NAMALWA (cell line): ENCODE measurements around the gene EIF5.
A peak's percentile ranks its signal among the peaks of the same experiment; 100 is the strongest.

Experiments used
- DNase-seq: peaks from one replicate; pipeline ENCODE4 v3.0.0-alpha.2; 2015; ENCODE audit warnings: low spot score

The EIF5 gene

DNA sequence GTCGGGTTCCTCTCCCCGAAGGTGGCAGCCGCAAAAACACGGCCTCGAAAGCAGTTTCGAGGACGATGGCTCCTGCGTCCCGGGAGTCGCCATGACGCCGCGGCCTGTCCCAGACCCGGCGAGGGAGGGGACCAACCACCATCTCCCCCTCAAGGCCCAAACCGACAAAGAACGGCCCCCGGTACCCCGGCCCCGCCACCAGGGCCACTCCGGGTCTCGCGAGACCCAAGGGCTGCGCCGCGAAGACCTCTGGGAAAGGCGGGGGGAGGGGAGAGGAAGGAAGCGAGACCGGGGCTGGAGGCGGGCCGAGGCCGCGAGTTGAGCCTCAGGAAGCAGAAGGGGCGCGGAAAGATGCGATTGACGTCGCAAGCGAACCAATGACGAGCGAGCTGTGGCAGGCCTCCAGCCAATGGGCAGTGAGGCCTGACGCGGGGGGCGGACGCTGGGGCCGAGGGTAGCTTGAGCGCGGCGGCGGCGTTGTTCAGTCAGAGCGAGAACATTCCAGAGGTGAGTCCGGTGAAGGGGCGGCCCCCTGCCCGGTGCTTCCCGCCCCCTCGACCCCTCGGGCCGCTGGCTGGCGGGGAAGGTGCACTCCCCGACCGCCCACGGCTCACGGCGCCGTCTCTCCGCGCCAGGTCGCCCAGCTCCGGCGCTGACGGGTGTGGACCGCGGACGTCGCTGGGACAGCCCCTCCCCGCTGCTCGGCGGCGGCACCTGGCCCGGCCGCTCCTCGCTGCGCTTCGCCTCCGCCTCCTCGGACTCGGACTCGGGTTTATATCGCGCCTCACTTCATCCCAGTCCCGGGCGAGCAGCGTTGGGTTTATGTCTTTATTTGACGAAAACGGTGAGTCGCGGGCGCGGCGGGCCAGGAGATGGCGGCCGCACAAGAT lies at the start of gene EIF5:
Gene EIF5 (plus strand): TSS at position 484 of the 890 bp plus-strand sequence. CDS start 1,624 bp downstream, outside the sequence.
- DNase-seq = peak; percentile 98

DNA sequence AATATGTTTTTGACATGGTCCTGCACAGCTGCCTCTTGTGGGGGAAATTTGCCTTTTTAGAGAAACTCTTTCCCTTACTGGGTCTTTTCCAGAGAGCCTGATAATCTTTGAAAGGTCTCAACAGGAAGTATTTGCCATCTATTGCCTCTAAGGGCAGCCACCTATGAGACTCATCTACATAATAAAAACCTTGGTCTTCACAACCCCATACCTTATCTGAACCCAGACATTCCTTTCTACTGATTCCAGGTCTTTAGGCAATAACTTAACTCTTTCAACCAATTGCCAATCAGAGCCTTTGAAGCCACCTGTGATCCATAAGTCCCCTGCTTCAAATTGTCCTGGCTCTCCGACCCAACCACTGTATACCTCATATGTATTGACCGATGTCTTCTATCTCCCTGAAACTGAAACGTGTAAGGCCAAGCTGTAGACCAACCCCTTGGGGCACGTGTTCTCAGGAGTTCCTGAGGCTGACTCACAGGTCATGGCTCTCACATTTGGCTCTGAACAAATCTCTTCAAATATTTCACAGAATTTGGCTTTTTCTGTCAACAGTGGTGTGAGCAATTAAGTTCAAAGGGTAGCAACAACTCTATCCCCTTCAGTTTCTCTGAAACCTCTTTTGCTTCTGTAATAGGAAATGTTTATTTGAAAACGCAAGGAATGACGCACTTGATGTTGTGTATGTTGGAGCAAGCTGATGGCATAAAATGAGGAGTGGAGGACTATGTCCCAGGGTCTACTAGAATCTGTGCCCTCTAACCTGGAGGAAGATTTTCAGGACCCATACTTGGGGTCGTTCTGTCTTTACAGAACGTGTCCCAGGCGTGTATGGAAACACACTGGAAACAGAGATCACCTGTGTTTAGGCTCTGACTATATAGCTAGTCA lies 49.2 kb upstream of the EIF5 start:
- DNase-seq = no peak

DNA sequence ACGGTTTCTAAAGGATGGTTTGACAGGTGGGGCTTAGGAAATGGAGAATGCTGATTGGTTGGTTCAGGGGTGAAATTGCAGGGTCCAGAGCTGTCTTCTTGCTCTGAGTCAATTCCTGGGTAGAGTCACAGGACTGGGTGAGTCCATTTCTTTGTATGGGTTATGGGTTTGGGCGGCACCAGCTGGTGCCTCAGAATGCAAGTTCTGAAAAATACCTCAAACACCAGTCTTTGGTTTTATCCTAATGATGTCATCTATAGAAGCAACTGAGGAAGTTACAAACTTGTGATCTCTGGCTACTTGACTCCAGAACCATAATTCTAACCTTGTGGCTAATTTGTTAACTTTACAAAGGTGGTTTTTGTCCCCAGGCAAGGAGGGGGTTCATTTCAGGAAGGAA lies 47.6 kb upstream of the EIF5 start:
- DNase-seq = no peak

DNA sequence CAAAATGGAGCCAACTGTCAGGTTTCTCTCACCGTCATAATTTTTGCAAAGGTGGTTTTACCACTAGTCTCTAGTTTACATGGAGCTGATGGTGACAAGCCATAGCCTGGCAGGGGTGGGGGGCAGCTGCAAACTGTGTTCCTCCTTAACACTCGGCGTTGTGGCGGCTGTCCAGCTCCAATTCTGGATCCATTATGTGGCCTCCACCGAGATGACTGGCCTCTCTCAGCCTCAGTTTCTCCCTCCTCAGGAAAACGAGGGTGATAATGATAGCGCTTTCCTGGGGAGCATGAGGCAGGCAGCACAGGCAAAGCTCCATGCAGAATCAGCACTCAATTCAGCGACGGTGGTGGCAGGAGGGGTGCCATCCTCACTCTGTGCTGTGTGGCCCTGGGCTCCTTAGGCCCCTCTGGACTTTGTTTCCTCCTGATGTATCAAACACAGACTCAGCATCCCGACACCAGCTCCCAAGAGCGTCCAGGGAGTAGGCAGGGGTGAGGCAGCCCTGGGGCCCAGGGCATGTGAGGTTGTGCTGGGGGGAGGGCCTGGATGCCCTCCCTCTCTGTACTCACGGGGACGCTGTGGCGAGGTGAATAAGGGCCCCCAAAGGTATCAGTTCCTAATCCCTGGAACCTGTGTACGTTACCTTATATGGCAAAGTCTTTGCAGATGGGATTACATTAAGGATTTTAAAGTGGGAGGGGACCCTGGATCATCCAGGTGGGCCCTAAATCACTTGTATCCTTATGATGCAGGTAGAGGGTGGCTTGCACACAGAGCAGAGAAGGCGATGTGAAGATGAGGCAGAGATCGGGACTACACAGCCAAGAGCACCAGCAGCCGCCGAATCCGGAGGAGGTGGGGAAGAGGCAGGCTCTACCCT lies 46.8 kb upstream of the EIF5 start:
- DNase-seq = no peak

DNA sequence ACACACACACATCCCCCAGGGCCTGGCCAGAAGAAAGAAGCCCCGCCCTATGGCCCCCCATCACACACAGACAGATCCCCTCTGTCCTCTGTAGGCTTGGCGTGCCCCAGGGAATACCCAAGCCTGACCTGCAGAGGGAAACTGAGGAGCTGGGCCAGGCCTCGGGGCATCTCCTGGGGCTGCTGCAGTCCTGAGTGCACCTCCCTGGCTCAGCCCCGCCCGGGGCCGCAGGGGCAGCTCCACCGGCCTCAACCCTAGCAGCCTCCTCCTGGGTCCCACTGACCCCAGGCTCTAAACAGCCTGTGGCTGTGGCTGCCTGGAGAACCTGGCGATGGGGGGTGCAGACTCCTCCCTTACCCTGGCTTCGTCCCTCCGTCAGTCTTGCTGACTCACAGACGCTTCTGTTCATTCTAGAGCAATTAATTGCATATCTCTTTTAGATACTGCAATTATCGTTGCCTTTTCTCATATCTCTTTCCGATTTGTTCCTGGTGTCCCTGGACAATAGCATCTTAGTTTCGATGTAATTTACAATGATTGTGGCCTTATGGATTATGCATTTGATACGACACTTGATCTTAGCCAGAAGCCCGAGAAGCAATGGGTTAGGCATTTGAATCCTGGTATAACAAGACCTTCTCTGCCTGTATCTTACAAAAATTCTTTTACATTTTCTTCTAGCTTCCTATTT lies 45.8 kb upstream of the EIF5 start:
- DNase-seq = no peak

DNA sequence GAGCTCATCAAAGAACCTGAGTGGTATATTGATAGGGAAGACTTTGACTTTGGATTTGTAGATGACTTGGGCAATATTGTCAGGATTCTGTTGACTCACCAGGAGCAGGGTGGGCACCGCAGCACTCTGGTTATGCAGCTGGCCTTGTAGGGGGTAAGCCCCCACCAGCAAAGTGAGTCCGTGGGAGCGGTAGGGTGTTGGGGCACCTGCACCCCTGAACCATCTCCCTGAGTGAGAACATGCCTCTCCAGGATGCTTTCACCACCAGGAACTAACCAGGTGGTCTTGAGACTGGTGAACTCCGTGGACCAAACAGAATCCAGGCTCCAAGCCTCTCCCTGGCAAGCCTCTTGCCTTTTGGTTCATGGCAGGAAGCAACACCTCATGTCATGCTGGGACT lies 44.0 kb upstream of the EIF5 start:
- DNase-seq = no peak

DNA sequence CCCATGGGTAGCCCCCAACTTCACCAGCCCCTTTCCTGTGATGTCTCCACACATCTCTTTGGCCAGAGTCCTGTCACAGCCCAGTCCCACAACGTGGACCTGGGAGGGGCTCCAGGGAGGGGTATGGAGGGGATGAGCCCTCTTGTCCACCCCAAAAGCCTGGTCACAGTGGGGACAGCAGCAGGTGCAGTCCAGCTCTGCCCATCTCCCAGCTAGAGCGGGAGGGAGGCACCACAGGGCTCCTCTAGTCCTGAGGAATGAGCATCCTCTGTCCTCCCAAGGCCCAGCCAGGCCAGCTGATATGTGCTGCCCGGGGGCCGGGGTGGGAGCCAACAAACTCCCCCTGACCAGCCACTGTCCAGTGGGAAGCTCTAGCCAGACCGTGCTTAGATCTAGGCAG lies 43.5 kb upstream of the EIF5 start:
- DNase-seq = no peak

DNA sequence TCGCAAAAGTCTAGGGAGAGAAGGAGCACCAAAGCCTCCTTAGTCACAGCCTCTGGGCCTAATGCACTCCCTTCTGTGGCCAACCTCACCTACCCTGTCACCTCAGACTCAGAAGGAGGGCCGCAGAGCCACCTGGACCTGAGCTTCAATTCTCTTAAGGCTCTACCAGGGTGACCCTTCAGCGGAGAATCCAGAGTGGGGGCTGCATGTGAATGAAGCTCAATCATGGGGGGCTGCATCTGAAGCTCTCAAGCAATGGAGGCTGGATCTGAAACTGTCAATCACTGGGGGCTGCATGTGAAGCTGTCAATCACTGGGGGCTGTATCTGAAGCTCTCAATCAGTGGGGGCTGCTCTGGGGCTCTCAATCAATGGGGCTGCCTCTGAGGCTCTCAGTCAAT lies 43.1 kb upstream of the EIF5 start:
- DNase-seq = no peak

DNA sequence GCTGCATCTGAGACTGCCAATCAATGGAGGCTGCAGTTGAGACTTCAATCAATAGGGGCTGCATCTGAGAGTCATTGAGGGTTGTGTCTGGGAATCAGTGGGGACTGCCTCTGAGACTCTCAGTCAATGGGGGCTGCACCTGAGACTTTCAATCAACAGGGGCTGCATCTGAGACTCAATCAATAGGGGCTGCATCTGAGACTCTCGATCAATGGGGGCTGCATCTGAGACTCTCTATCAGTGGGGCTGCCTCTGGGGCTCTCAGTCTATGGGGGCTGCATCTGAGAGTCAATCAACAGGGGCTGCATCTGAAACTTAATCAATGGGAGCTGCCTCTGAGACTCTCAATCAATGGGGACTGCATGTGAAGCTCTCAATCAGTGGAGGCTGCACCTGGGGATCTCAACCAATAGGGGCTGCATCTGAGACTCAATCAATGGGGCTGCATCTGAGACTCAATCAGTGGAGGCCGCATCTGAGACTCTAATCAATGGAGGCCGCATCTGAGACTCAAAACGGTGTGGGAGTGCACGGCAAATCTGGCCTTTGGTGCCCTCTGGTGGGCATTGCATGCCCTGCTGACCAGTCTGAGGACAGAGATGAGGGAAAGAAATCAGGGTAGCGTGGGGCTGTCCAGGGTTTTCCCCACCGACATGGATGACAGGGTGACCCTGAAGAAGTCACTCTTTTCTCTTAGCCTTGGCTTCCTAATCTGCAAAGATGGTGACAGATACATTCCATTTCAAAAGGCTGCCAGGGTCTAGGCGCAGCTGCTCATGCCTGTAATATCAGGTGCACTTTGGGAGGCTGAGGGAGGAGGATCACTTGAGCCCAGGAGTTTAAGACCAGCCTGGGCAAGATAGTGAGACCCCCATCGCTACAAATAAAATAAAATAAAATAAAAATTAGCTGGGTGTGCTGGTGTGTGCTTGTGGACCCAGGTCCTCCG lies 41.3 kb upstream of the EIF5 start:
- peak; percentile 77 for DNase-seq

DNA sequence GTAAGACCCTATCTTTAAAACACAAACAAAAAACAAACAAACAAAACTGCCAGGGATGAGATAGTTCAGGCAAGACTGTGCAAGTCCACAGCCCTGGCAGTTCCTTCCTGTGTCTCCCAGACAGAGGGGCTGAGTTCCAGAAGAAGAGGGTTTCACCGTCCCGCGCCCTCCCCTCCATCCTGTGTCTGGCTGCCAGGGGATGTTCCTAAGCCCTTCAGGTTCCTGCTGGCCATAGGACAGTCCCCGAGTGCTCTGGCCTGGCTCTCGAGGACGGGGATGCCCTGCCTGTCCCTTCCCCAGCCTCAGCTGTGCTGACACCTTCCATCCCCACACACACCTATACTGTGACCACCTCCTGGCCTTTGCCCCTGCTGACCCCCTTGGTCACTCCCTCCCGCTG lies 40.6 kb upstream of the EIF5 start:
- DNase-seq = no peak

DNA sequence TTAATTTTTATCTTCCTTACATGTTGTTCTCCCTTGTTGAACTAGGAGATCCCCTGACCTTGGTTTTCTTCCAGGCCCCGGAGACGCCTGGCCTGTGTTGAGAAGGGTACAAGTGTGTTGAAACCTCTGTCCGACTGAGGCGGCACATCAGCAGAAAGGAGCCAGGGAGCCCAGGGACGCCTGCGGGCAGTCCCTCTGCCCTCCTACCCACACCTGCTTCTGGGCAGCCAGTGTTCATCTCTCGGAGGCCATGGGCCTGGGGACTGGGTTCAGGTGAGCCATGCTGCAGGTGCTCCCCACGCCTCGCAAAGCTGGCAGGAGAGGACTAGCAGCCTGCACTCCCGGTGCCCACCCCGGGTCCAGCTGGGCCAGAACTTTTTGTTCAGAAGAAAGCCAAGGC lies 39.9 kb upstream of the EIF5 start:
- no peak for DNase-seq

DNA sequence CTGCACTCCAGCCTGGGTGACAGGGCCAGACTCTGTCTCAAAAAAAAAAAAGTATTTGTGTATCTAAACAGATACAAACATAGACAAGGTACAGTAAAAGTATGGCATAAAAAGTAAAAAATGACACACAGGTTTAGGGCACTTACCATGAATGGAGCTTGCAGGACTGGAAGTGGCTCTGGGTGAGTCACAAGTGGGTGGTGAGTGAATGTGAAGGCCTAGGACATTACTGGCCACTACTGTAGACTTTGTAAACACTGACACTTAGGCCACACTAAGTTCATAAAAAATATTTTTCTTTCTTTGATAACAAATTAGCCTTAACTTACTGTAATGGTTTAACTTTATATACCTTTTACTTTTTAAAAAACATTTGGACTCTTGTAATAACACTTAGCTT lies 38.0 kb upstream of the EIF5 start:
- DNase-seq = no peak

DNA sequence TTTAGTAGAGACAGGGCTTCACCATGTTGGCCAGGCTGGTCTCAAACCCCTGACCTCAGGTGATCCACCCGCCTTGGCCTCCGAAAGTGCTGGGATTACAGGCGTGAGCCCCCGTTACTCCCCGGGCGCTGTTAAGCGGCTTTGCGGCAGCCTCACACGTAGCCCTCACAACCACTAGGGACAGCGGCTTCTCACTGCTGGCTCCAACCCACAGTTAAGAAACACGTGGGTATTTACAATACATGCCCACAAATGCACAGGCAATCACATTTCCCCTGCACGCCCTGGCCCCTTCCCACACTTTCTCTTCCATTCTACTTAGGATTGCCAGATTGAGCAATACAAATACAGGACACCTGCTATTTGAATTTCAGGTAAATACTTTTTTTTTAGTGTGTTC lies 37.0 kb upstream of the EIF5 start:
- DNase-seq = peak; percentile 24

DNA sequence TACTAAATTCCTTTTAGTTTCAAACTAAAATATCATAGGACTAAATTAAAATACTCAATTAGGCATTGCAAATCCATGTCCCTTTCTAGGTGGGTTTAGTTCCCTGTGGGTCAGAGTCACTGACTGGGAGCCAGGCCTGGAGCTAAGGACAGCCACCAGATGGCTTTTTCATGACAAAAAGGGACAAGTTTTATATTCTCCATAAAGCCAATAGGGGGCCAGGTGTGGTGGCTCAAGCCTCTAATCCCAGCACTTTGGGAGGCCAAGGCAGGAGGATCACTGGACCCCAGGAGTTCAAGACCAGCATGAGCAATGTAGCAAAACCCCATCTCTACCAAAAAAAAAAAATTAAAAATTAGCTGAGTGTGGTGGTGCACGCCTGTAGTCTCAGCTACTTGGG lies 35.4 kb upstream of the EIF5 start:
- DNase-seq = no peak

DNA sequence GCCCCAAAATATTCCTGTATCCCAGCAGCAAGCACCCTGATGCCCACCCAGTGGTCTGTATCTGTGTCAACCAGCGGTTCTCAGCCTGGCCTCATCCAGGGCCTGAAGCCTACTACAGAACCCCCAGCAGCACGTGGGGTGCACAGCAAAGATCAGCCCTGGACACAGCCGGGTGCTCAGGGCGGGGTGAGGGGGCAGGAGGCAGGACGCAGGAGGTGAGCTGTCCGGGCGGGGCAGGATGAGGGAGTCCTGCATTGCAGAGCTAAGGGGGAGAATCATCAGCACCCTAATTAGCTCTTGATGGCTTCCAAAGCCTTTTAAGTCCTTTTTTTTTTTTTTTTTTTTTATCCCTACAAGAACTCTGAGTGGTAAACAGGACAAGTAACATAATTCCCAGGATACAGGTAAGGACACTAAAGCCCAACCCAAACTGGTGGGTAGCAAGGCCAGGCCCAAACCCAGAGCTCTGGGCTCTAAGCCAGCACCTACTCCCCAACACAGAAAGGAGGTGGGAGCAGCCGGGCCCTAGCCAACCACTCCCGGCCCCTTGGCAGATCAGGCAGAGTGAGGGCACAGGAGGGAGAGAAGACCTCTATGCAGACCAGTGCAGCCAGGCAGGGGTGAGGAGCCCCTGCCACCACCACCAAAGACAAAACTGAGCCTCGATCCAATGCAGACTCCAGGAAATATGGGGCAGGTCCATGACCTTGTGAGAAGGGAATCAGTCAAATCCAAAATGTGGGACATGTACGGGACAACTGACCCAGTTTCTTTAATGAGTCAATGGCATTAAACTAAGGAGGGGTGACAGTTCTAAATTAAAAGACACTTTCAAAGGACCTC lies 32.3 kb upstream of the EIF5 start:
- DNase-seq = no peak

DNA sequence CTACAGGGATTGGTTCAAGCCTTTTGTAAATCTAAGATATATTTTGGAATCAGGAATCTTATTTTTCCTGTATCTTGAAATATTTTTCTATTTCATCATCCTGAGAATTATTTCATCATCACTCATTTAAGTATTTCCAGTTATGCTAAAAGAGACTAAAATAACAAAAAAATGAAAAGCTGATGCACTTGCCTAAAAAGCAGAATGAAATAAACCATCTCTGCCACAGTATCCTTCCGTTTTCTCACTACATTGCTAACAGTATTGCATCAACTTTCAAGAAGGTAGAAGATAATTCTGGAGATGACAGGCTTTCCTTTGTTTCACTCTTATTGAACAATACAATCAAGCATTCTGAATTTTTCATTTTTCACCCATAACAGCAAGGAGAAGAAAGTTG lies 31.1 kb upstream of the EIF5 start:
- no peak for DNase-seq

DNA sequence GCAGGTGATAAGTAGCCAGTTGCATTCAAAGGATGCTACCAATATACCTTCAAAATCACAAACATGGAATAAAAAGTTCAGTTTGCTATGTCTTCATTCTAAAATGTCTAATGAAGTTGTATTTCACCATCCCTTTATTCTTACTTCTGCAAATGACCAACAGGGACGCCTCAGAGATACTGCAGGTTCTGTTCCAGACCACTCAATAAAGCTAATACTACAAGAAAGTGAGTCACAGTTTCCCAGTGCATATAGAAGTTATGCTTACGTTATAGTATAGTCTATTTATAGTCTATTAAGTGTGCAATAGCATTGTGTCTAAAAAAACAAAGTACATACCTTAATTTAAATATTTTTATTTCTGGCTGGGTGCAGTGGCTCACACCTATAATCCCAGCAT lies 29.3 kb upstream of the EIF5 start:
- DNase-seq = no peak

DNA sequence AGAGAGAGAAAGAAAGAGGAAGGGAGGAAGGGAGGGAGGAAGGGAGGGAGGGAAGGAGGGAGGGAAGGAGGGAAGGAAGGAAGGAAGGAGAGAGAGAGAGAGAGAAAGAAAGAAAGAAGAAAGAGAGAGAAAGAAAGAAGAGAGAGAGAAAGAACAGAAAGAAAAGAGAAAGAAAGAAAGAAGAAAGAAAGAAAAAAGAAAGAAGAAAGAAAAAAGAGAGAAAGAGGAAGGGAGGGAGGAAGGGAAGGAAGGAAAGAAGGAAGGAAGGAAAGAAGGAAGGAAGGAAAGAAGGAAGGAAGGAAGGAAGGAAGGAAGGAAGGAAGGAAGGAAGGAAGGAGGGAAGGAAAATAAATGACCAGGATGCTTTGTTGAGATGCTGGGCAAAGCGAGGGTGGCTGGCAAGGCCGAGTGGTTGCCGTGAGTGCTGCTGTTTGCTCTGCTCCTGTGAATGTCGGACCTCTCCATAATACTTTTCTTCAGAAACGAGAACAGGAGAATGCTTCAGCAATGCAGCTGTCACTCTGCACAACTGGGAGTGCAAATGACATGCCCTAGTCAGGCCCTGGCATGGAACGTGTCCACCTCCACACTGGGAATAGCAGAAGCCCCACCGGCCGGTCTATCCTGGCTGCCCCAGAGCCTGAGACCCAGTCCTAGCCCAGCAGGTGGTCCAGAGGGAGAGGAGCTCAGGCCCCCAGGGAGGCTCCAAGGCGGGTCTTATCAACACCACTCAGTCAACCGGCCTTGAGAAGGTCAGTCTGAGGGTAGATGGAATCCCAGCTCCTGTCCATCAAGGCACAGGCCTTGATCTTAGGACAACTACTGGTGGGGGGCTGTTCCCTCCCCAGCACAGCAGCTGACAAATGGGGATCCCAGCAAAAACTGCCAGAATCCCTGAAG lies 25.1 kb upstream of the EIF5 start:
- DNase-seq = no peak
